IMR-90 (cell line): ENCODE results near the gene ADGRL1. TPM values are rescaled to one million over a fixed set of nuclear protein-coding genes. Genes with fewer than 3 reads are reported as not detected.

Source experiments
- ATAC-seq: fragments of 200-7000 bp; cut with Tn5 transposase; 2 replicates; pipeline ENCODE4 v1.9.1; 2020; ENCODE audit warnings: low read depth, mild to moderate bottlenecking, moderate library complexity
- BruUV-seq: library from RNA; stranded (reverse); fragments of 400-500 nt; replicated peaks from 2 replicates; lab custom pipeline; 2021; lab: Mats Ljungman, UMichigan
- CTCF ChIA-PET: fragments of 300-600 bp; formaldehyde crosslinking; extraction: SDS; loops from one replicate; lab custom pipeline; 2021; ENCODE audit warnings: antibody characterized with exemption; lab: Yijun Ruan, JAX
- POLR2A ChIA-PET: fragments of 300-600 bp; sonication (Branson Sonifier 250); formaldehyde crosslinking; loops from one replicate; lab custom pipeline; 2022; ENCODE audit warnings: antibody characterized with exemption; ENCODE audit not compliant: unreplicated experiment; lab: Charles Lee
- DNase-seq: peaks from one replicate; pipeline ENCODE4 v3.0.0; 2013
- H2AFZ ChIP-seq: replicated peaks from 2 replicates; pipeline ENCODE3; 2013; ENCODE audit warnings: low read length, mild to moderate bottlenecking; ENCODE audit not compliant: poor library complexity
- H2AK5ac ChIP-seq: 2 replicates; pipeline ENCODE4 v1.6.1; 2013; ENCODE audit warnings: low read depth, low read length, inconsistent platforms
- H2AK9ac ChIP-seq: replicated peaks from 2 replicates; pipeline ENCODE3; 2013; ENCODE audit warnings: mild to moderate bottlenecking, low read depth, low read length, moderate library complexity; ENCODE audit not compliant: poor library complexity
- H2BK120ac ChIP-seq: 2 replicates; pipeline ENCODE4 v1.6.1; 2013; ENCODE audit warnings: low read depth, low read length, inconsistent platforms
- H2BK15ac ChIP-seq: 3 replicates; pipeline ENCODE4 v1.6.1; 2013; ENCODE audit warnings: low read depth, low read length, inconsistent platforms
- H2BK20ac ChIP-seq: 2 replicates; pipeline ENCODE4 v1.6.1; 2013; ENCODE audit warnings: low read depth, mild to moderate bottlenecking, inconsistent platforms, low read length, moderate library complexity
- H2BK5ac ChIP-seq: 2 replicates; pipeline ENCODE4 v1.6.1; 2013; ENCODE audit warnings: mild to moderate bottlenecking, low read depth, low read length, inconsistent platforms; ENCODE audit not compliant: poor library complexity, severe bottlenecking
- H3K14ac ChIP-seq: replicated peaks from 2 replicates; pipeline ENCODE4 v1.6.1; 2013; ENCODE audit warnings: low read depth, low read length, inconsistent platforms
- H3K18ac ChIP-seq: 2 replicates; pipeline ENCODE4 v1.6.1; 2013; ENCODE audit warnings: low read depth, low read length, control low read depth
- H3K23ac ChIP-seq: 2 replicates; pipeline ENCODE4 v1.6.1; 2013; ENCODE audit warnings: low read depth, low read length, inconsistent platforms
- H3K27ac ChIP-seq: 2 replicates; pipeline ENCODE4 v1.5.1; 2013; ENCODE audit warnings: mild to moderate bottlenecking, control low read depth, low read length; ENCODE audit not compliant: insufficient read depth
- H3K27me3 ChIP-seq: 2 replicates; pipeline ENCODE4 v1.6.1; 2013; ENCODE audit warnings: low read length; ENCODE audit not compliant: control insufficient read depth, insufficient read depth
- H3K36me3 ChIP-seq: 2 replicates; pipeline ENCODE4 v1.6.1; 2013; ENCODE audit warnings: low read length, mixed read lengths; ENCODE audit not compliant: control insufficient read depth, insufficient read depth
- H3K4ac ChIP-seq: 2 replicates; pipeline ENCODE4 v1.6.1; 2013; ENCODE audit warnings: low read depth, low read length, inconsistent platforms
- H3K4me1 ChIP-seq: 2 replicates; pipeline ENCODE4 v1.6.1; 2013; ENCODE audit warnings: low read length, mixed read lengths; ENCODE audit not compliant: control insufficient read depth, insufficient read depth
- H3K4me2 ChIP-seq: 2 replicates; pipeline ENCODE4 v1.6.1; 2013; ENCODE audit warnings: low read depth, mild to moderate bottlenecking, control low read depth, low read length, moderate library complexity
- H3K4me3 ChIP-seq: 2 replicates; pipeline ENCODE4 v1.5.1; 2013; ENCODE audit warnings: low read depth, mild to moderate bottlenecking, control low read depth, low read length, moderate library complexity; ENCODE audit not compliant: insufficient read depth
- H3K56ac ChIP-seq: 2 replicates; pipeline ENCODE4 v1.6.1; 2013; ENCODE audit warnings: low read length, inconsistent platforms; ENCODE audit not compliant: insufficient read depth; ENCODE audit errors: extremely low read depth
- H3K79me1 ChIP-seq, 2 experiments: 2 replicates each; pipeline ENCODE4 v1.6.1; 2013; ENCODE audit warnings: low read length in 2 of 2, inconsistent platforms in 1 of 2, low read depth in 1 of 2
- H3K9ac ChIP-seq: 2 replicates; pipeline ENCODE4 v1.6.1; 2013; ENCODE audit warnings: low read depth, low read length, control low read depth
- H3K9me1 ChIP-seq: 2 replicates; pipeline ENCODE4 v1.6.1; 2013; ENCODE audit warnings: low read length, inconsistent platforms; ENCODE audit not compliant: insufficient read depth
- H3K9me3 ChIP-seq: 2 replicates; pipeline ENCODE4 v1.6.1; 2013; ENCODE audit warnings: low read length; ENCODE audit not compliant: control insufficient read depth, insufficient read depth
- H4K20me1 ChIP-seq: 2 replicates; pipeline ENCODE4 v1.6.1; 2013; ENCODE audit warnings: low read length, inconsistent platforms; ENCODE audit not compliant: insufficient read depth
- H4K5ac ChIP-seq: 2 replicates; pipeline ENCODE4 v1.6.1; 2013; ENCODE audit warnings: mild to moderate bottlenecking, low read depth, low read length, control low read depth
- H4K8ac ChIP-seq, 2 experiments: 2 replicates each; pipeline ENCODE4 v1.6.1; 2013; ENCODE audit warnings: low read depth in 2 of 2, low read length in 2 of 2, control low read depth in 1 of 2, inconsistent platforms in 1 of 2
- H4K91ac ChIP-seq: 2 replicates; pipeline ENCODE4 v1.6.1; 2013; ENCODE audit warnings: low read depth, low read length, inconsistent platforms; ENCODE audit not compliant: insufficient read depth
- BHLHE40 ChIP-seq: fragments of 150-350 bp; IDR thresholded peaks from 2 replicates; pipeline ENCODE4 v1.6.1; 2016; ENCODE audit warnings: mild to moderate bottlenecking, low read depth, low read length
- CEBPB ChIP-seq: IDR thresholded peaks from 2 replicates; pipeline ENCODE4 v1.6.1; 2012; ENCODE audit warnings: low read depth, low read length, improper control_type of control experiment
- CTCF ChIP-seq: conservative IDR thresholded peaks from 2 replicates; pipeline ENCODE4 v1.5.1; 2012; ENCODE audit warnings: mild to moderate bottlenecking, low read depth, low read length, improper control_type of control experiment
- MXI1 ChIP-seq: IDR thresholded peaks from 2 replicates; pipeline ENCODE4 v1.6.1; 2012; ENCODE audit warnings: low read depth, mild to moderate bottlenecking, low read length, moderate library complexity, borderline replicate concordance
- POLR2A ChIP-seq: IDR thresholded peaks from 2 replicates; pipeline ENCODE4 v1.6.1; 2012; ENCODE audit warnings: mild to moderate bottlenecking, low read depth, low read length
- WGBS, 2 experiments: methylation state at CpG; one replicate each; pipeline versions ENCODE4 v1.1.5 to v1.1.7; 2013; ENCODE audit warnings: missing lambda C conversion rate in 2 of 2; ENCODE audit not compliant: insufficient read length in 1 of 2; ENCODE audit errors: extremely low coverage in 2 of 2; 5-methylcytosine and 5-hydroxymethylcytosine counted together
- dilution Hi-C: fragments of 300-500 bp; cut with HindIII; formaldehyde crosslinking; loops from one replicate; pipeline ENCODE4 v1.14.3; 2018; ENCODE audit warnings: low sequenced_read_pairs; ENCODE audit not compliant: unreplicated experiment
- in situ Hi-C: fragments of 300-500 bp; cut with MboI; formaldehyde crosslinking; loops from 3 replicates; pipeline ENCODE4 v1.14.3; 2019; ENCODE audit warnings: low sequenced_read_pairs, inconsistent platforms, mixed read lengths
- intact Hi-C: fragments of 100-400 bp; cut with micrococcal nuclease; formaldehyde crosslinking; loops from 2 replicates; pipeline ENCODE4 v1.10.0; 2022
- polyA plus RNA-seq, 3 experiments: library from polyadenylated mRNA; depleted of rRNA; stranded (reverse); fragments of >200 nt; gene quantifications; 2 replicates each; pipeline ENCODE4 v1.2.3, GENCODE V29; 2012; ENCODE audit warnings: low replicate concordance in 1 of 3
- total RNA-seq: library from RNA; depleted of rRNA; stranded (reverse); fragments of >200 nt; gene quantifications from 2 replicates; pipeline ENCODE4 v1.2.3, GENCODE V29; 2012
- TF ChIP-seq, protein P1 (sequence below): fragments of 150-350 bp; IDR thresholded peaks from 2 replicates; pipeline ENCODE4 v1.6.1; 2017; ENCODE audit warnings: mild to moderate bottlenecking, antibody characterized with exemption, low read length, low read depth

The ADGRL1 gene
- total and polyA plus RNA-seq, 2 of the 4 experiments (the other 2 are of a cell fraction): 0.72 to 2.2 TPM

- BruUV-seq: no TSS peak
- no peak overlapping the region for H4K8ac ChIP-seq
- dilution Hi-C loops (no loop called here), in situ Hi-C loops (no loop called here), intact Hi-C loops (no loop called here)
- no peak overlapping the region for H2AK9ac ChIP-seq
- H3K4me2 ChIP-seq: no peak overlapping the region
- no peak overlapping the region for H2AK5ac ChIP-seq
- CTCF ChIA-PET: no interaction called here
- no peak overlapping the region for H3K14ac ChIP-seq
- H3K56ac ChIP-seq: no peak overlapping the region
- H3K9ac ChIP-seq: no peak overlapping the region
- no peaks in the 10 kb centered on the region; the same call in 1 of the 2 replicates for H3K9me1 ChIP-seq
- no peak overlapping the region for H2BK20ac ChIP-seq
- no peak overlapping the region for H3K27ac ChIP-seq
- H3K27me3 ChIP-seq: no peaks in the 10 kb centered on the region
- no peak overlapping the region for H2AFZ ChIP-seq
- no peaks in the 10 kb centered on the region for H3K4me1 ChIP-seq
- no peak overlapping the region for H3K18ac ChIP-seq
- TF ChIP-seq CTCF (no peak), CEBPB (no peak), MXI1 (no peak), BHLHE40 (no peak), POLR2A (no peak)
- TF ChIP-seq, protein P1, sequence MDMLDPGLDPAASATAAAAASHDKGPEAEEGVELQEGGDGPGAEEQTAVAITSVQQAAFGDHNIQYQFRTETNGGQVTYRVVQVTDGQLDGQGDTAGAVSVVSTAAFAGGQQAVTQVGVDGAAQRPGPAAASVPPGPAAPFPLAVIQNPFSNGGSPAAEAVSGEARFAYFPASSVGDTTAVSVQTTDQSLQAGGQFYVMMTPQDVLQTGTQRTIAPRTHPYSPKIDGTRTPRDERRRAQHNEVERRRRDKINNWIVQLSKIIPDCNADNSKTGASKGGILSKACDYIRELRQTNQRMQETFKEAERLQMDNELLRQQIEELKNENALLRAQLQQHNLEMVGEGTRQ: no peak
- no CpG with 5 or more reads among the region's 9 CpGs for WGBS, 2 experiments
- no peak overlapping the region for H4K5ac ChIP-seq
- no peaks in the 10 kb centered on the region for H3K36me3 ChIP-seq
- no peak overlapping the region for H4K91ac ChIP-seq
- no peak overlapping the region for H2BK15ac ChIP-seq
- no peaks in the 10 kb centered on the region for H3K9me3 ChIP-seq
- no peaks in the 10 kb centered on the region for H4K20me1 ChIP-seq
- no peaks in the 10 kb centered on the region for H3K79me1 ChIP-seq
- no peak overlapping the region for H2BK120ac ChIP-seq
- DNase-seq: no peak
- H3K4me3 ChIP-seq: no peak overlapping the region
- H3K4ac ChIP-seq: no peak overlapping the region
- ATAC-seq: no peak
- no peak overlapping the region for H2BK5ac ChIP-seq
- POLR2A ChIA-PET: no interaction called here
- H3K23ac ChIP-seq: no peak overlapping the region
Observed at GRCh38 chr19:14174883-14175282, 31.1 kb downstream of the ADGRL1 start.
